Fibroblast of gingiva (primary cell): ENCODE measurements around the gene CACNA1D.

Experiments used
- DNase-seq: peaks from one replicate; pipeline ENCODE4 v3.0.0-alpha.2; 2011; ENCODE audit warnings: low read depth

Gene CACNA1D

GRCh38 chr3:53845881-53846133 lies 351.4 kb downstream of the CACNA1D start:
- DNase-seq: no peak

DNA sequence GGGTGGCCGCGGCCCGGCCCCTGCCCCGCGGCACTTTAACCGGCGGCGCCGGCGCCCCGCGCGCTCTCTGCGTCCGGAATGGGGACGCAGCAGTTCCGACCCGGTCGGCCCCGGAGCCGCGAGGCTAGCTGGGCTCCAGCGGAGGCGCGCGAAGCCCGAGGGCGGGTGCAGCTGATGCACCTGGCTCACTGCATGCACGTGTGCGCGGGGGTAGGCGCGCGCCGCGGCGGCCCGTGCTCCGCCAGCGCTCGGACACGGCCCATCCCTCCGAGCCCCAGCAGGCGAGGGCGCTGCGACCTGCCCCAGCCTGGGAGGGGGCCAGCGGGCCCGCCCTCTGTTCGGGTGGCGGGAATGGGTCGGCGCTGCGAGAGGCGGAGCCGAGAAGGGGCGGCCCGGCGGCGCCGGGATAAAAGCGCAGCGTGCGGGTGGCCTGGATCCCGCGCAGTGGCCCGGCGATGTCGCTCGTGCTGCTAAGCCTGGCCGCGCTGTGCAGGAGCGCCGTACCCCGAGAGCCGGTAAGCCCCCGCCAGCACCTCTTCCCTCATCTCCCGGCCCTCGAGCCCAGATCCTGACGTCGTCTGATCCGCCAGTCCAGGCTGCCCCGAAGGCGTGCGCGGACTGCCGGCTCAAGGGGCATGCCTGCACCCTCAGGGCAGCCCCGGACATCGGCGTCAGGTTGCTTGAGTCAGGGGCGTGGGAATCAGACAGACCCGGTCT lies 351.9 kb downstream of the CACNA1D start, which contains the start of the genes CHDH and IL17RB:
Gene CHDH, minus strand, starts transcription at position 286 of the 717 bp plus-strand sequence. CDS start 22,411 bp downstream, outside the sequence.
Gene IL17RB, plus strand, starts transcription at position 435 of the 717 bp plus-strand sequence. Its CDS starts 21 bp downstream, at position 456.
- DNase-seq: no peak

DNA sequence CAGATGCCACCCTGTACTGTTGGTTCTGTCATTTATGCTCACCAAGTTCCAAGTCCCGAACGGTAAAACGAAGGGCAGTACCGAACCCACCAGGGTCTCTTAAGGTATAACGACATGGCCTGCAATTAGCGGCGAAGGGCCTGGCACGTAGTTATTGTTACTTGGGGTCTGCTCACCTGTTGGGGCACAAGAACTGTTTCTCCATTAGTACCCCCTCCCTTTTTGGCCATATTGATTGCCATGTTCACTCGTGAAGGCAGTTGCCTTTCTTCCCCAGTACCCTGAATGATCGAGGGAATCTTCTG lies 352.4 kb downstream of the CACNA1D start:
- no peak for DNase-seq

DNA sequence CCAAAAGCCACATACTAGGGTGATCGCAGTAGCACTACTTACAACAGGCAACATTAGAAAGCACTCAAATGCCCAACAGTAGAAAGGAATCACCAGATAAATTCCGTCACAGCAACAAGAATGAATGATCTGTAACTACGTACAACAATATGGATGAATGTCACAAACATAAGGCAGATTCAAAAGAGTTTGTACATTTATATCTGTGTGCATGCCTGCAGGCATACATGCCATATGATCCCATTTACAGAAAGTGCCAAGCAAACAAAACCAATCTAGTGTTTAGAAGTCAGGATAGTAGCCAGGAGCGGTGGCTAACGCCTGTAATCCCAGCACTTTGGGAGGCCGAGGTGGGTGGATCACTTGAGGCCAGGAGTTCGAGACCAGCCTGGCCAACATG lies 355.5 kb downstream of the CACNA1D start:
- no peak for DNase-seq

DNA sequence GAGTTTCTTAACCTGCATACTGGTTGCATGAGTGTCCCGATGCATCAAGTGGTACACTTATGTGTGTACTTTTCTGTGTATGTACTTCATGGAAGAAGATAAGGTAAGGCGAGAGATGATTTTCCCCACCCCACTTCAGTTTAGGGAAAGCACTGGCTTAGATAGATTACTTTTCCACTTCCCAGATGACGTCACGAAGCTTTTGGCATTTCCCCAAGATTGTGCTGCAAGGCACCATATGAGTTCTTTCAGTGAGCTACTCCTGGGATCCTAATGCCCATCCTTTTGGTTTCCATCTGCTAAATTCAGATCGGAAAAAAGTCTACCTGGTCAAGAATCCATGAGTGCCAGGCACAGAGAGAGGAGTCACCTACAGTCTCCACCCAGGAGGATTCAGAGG lies 356.5 kb downstream of the CACNA1D start:
- DNase-seq: peak; percentile 15

DNA sequence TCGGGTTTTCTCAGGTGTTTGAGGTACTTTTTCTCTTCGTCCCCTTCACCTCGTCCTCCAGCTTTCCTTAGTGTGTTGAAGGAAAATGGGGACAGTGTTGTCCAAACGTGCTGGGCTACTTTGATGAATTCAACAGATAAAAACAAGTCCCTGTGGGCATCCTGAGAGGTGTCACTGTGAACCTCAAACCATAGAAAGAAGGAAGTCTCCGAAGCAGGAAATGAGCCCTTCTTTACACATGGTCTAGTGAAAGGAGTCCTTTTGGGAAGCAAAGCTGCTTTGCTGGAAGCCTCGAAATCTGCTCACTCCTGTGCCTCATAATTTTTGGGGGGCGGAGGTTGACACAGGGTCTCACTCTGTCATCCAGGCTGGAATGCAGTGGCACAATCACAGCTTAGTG lies 362.6 kb downstream of the CACNA1D start:
- DNase-seq: no peak

DNA sequence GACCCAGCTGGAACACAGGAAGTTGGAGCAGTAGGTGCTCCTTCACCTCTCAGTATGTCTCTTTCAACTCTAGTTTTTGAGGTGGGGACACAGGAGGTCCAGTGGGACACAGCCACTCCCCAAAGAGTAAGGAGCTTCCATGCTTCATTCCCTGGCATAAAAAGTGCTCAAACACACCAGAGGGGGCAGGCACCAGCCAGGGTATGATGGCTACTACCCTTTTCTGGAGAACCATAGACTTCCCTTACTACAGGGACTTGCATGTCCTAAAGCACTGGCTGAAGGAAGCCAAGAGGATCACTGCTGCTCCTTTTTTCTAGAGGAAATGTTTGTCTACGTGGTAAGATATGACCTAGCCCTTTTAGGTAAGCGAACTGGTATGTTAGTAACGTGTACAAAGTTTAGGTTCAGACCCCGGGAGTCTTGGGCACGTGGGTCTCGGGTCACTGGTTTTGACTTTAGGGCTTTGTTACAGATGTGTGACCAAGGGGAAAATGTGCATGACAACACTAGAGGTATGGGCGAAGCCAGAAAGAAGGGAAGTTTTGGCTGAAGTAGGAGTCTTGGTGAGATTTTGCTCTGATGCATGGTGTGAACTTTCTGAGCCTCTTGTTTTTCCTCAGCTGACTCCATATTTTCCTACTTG lies 363.8 kb downstream of the CACNA1D start:
- no peak for DNase-seq

DNA sequence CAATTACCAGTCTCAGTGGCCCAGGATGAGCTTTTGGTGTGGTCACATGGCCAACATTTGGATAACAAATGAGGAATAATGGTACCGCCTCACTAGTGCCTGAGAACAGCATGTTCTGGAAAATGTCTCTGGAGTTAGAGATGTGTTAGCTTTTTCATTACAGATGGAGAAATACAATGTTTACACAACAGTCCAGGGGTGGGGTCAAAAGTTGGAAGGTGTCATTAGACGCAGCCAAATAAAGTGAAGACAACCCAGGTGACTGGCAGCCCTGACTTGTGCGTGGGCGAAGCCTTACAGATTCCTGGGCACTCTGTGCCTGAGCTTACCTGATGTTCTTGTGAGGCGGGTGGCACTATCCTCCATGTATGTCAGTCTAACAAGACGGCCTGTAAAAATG lies 364.8 kb downstream of the CACNA1D start:
- no peak for DNase-seq

DNA sequence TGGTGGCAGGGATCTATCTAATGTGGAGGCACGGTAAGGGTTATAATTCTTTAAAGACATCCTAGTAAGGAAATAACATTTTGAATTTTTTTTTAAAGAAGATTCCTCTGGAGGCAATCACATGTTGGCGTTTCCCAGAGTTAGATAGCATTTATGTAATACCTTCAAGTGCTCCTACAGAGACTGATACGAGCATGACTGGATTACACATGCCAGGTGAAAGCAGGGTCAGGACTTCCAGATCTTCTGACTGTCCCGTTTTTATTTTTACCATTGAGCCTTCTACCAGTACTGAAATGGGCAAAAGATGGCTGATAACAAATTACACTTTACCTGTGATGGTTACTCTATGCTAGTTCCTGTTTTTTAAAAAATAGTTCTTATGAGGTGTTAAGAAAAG lies 365.8 kb downstream of the CACNA1D start:
- no peak for DNase-seq

GRCh38 chr3:53862241-53862640 lies 367.8 kb downstream of the CACNA1D start:
- DNase-seq: no peak

DNA sequence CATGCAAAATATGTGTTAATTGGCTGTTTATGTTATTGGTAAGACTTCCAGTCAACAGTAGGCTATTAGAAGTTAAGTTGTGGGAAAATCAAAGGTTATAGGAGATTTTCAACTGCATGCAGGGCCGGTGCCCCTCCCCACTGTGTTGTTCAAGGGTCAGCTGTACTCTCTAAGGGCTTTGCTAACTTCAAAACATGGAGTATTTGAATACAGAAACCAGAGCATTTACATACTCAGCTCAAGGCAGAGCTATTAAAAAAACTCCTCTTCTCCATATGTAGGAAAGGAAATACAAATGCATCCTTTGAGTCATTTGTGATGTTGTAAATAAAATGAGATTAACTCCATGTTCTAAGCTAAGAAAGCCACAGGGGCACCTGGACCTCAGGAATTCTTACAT lies 368.7 kb downstream of the CACNA1D start:
- no peak for DNase-seq
